IMR-90 (cell line): ENCODE results near the gene ACSS2. TPM values are rescaled to one million over a fixed set of nuclear protein-coding genes. Genes with fewer than 3 reads are reported as not detected.

Source experiments
- ATAC-seq: fragments of 200-7000 bp; cut with Tn5 transposase; 2 replicates; pipeline ENCODE4 v1.9.1; 2020; ENCODE audit warnings: low read depth, mild to moderate bottlenecking, moderate library complexity
- BruUV-seq: library from RNA; stranded (reverse); fragments of 400-500 nt; replicated peaks from 2 replicates; lab custom pipeline; 2021; lab: Mats Ljungman, UMichigan
- CTCF ChIA-PET: fragments of 300-600 bp; formaldehyde crosslinking; extraction: SDS; loops from one replicate; lab custom pipeline; 2021; ENCODE audit warnings: antibody characterized with exemption; lab: Yijun Ruan, JAX
- POLR2A ChIA-PET: fragments of 300-600 bp; sonication (Branson Sonifier 250); formaldehyde crosslinking; loops from one replicate; lab custom pipeline; 2022; ENCODE audit warnings: antibody characterized with exemption; ENCODE audit not compliant: unreplicated experiment; lab: Charles Lee
- DNase-seq: peaks from one replicate; pipeline ENCODE4 v3.0.0; 2013
- H2AFZ ChIP-seq: replicated peaks from 2 replicates; pipeline ENCODE3; 2013; ENCODE audit warnings: low read length, mild to moderate bottlenecking; ENCODE audit not compliant: poor library complexity
- H2AK5ac ChIP-seq: 2 replicates; pipeline ENCODE4 v1.6.1; 2013; ENCODE audit warnings: low read depth, low read length, inconsistent platforms
- H2AK9ac ChIP-seq: replicated peaks from 2 replicates; pipeline ENCODE3; 2013; ENCODE audit warnings: mild to moderate bottlenecking, low read depth, low read length, moderate library complexity; ENCODE audit not compliant: poor library complexity
- H2BK120ac ChIP-seq: 2 replicates; pipeline ENCODE4 v1.6.1; 2013; ENCODE audit warnings: low read depth, low read length, inconsistent platforms
- H2BK15ac ChIP-seq: 3 replicates; pipeline ENCODE4 v1.6.1; 2013; ENCODE audit warnings: low read depth, low read length, inconsistent platforms
- H2BK20ac ChIP-seq: 2 replicates; pipeline ENCODE4 v1.6.1; 2013; ENCODE audit warnings: low read depth, mild to moderate bottlenecking, inconsistent platforms, low read length, moderate library complexity
- H2BK5ac ChIP-seq: 2 replicates; pipeline ENCODE4 v1.6.1; 2013; ENCODE audit warnings: mild to moderate bottlenecking, low read depth, low read length, inconsistent platforms; ENCODE audit not compliant: poor library complexity, severe bottlenecking
- H3K14ac ChIP-seq: replicated peaks from 2 replicates; pipeline ENCODE4 v1.6.1; 2013; ENCODE audit warnings: low read depth, low read length, inconsistent platforms
- H3K18ac ChIP-seq: 2 replicates; pipeline ENCODE4 v1.6.1; 2013; ENCODE audit warnings: low read depth, low read length, control low read depth
- H3K23ac ChIP-seq: 2 replicates; pipeline ENCODE4 v1.6.1; 2013; ENCODE audit warnings: low read depth, low read length, inconsistent platforms
- H3K27ac ChIP-seq: 2 replicates; pipeline ENCODE4 v1.5.1; 2013; ENCODE audit warnings: mild to moderate bottlenecking, control low read depth, low read length; ENCODE audit not compliant: insufficient read depth
- H3K27me3 ChIP-seq: 2 replicates; pipeline ENCODE4 v1.6.1; 2013; ENCODE audit warnings: low read length; ENCODE audit not compliant: control insufficient read depth, insufficient read depth
- H3K36me3 ChIP-seq: 2 replicates; pipeline ENCODE4 v1.6.1; 2013; ENCODE audit warnings: low read length, mixed read lengths; ENCODE audit not compliant: control insufficient read depth, insufficient read depth
- H3K4ac ChIP-seq: 2 replicates; pipeline ENCODE4 v1.6.1; 2013; ENCODE audit warnings: low read depth, low read length, inconsistent platforms
- H3K4me1 ChIP-seq: 2 replicates; pipeline ENCODE4 v1.6.1; 2013; ENCODE audit warnings: low read length, mixed read lengths; ENCODE audit not compliant: control insufficient read depth, insufficient read depth
- H3K4me2 ChIP-seq: 2 replicates; pipeline ENCODE4 v1.6.1; 2013; ENCODE audit warnings: low read depth, mild to moderate bottlenecking, control low read depth, low read length, moderate library complexity
- H3K4me3 ChIP-seq: 2 replicates; pipeline ENCODE4 v1.5.1; 2013; ENCODE audit warnings: low read depth, mild to moderate bottlenecking, control low read depth, low read length, moderate library complexity; ENCODE audit not compliant: insufficient read depth
- H3K56ac ChIP-seq: 2 replicates; pipeline ENCODE4 v1.6.1; 2013; ENCODE audit warnings: low read length, inconsistent platforms; ENCODE audit not compliant: insufficient read depth; ENCODE audit errors: extremely low read depth
- H3K79me1 ChIP-seq, 2 experiments: 2 replicates each; pipeline ENCODE4 v1.6.1; 2013; ENCODE audit warnings: low read length in 2 of 2, inconsistent platforms in 1 of 2, low read depth in 1 of 2
- H3K9ac ChIP-seq: 2 replicates; pipeline ENCODE4 v1.6.1; 2013; ENCODE audit warnings: low read depth, low read length, control low read depth
- H3K9me1 ChIP-seq: 2 replicates; pipeline ENCODE4 v1.6.1; 2013; ENCODE audit warnings: low read length, inconsistent platforms; ENCODE audit not compliant: insufficient read depth
- H3K9me3 ChIP-seq: 2 replicates; pipeline ENCODE4 v1.6.1; 2013; ENCODE audit warnings: low read length; ENCODE audit not compliant: control insufficient read depth, insufficient read depth
- H4K20me1 ChIP-seq: 2 replicates; pipeline ENCODE4 v1.6.1; 2013; ENCODE audit warnings: low read length, inconsistent platforms; ENCODE audit not compliant: insufficient read depth
- H4K5ac ChIP-seq: 2 replicates; pipeline ENCODE4 v1.6.1; 2013; ENCODE audit warnings: mild to moderate bottlenecking, low read depth, low read length, control low read depth
- H4K8ac ChIP-seq, 2 experiments: 2 replicates each; pipeline ENCODE4 v1.6.1; 2013; ENCODE audit warnings: low read depth in 2 of 2, low read length in 2 of 2, control low read depth in 1 of 2, inconsistent platforms in 1 of 2
- H4K91ac ChIP-seq: 2 replicates; pipeline ENCODE4 v1.6.1; 2013; ENCODE audit warnings: low read depth, low read length, inconsistent platforms; ENCODE audit not compliant: insufficient read depth
- CTCF ChIP-seq: conservative IDR thresholded peaks from 2 replicates; pipeline ENCODE4 v1.5.1; 2012; ENCODE audit warnings: mild to moderate bottlenecking, low read depth, low read length, improper control_type of control experiment
- MAFK ChIP-seq: IDR thresholded peaks from 2 replicates; pipeline ENCODE4 v1.6.1; 2012; ENCODE audit warnings: low read depth, low read length, improper control_type of control experiment
- RCOR1 ChIP-seq: IDR thresholded peaks from 2 replicates; pipeline ENCODE4 v1.6.1; 2012; ENCODE audit warnings: mild to moderate bottlenecking, low read length, improper control_type of control experiment; ENCODE audit not compliant: insufficient replicate concordance
- WGBS, 2 experiments: methylation state at CpG; one replicate each; pipeline versions ENCODE4 v1.1.5 to v1.1.7; 2013; ENCODE audit warnings: missing lambda C conversion rate in 2 of 2; ENCODE audit not compliant: insufficient read length in 1 of 2; ENCODE audit errors: extremely low coverage in 2 of 2; 5-methylcytosine and 5-hydroxymethylcytosine counted together
- dilution Hi-C: fragments of 300-500 bp; cut with HindIII; formaldehyde crosslinking; loops from one replicate; pipeline ENCODE4 v1.14.3; 2018; ENCODE audit warnings: low sequenced_read_pairs; ENCODE audit not compliant: unreplicated experiment
- in situ Hi-C: fragments of 300-500 bp; cut with MboI; formaldehyde crosslinking; loops from 3 replicates; pipeline ENCODE4 v1.14.3; 2019; ENCODE audit warnings: low sequenced_read_pairs, inconsistent platforms, mixed read lengths
- intact Hi-C: fragments of 100-400 bp; cut with micrococcal nuclease; formaldehyde crosslinking; loops from 2 replicates; pipeline ENCODE4 v1.10.0; 2022
- polyA plus RNA-seq, 3 experiments: library from polyadenylated mRNA; depleted of rRNA; stranded (reverse); fragments of >200 nt; gene quantifications; 2 replicates each; pipeline ENCODE4 v1.2.3, GENCODE V29; 2012; ENCODE audit warnings: low replicate concordance in 1 of 3
- total RNA-seq: library from RNA; depleted of rRNA; stranded (reverse); fragments of >200 nt; gene quantifications from 2 replicates; pipeline ENCODE4 v1.2.3, GENCODE V29; 2012

ACSS2 gene
- total and polyA plus RNA-seq, 2 of the 4 experiments (the other 2 are of a cell fraction) = 26.9 to 46.4 TPM

- in situ Hi-C loops (no loop called here), dilution Hi-C loops (no loop called here), intact Hi-C loops (no loop called here)
- Histone ChIP-seq H2BK120ac (no peak overlapping the region), H3K14ac (no peak overlapping the region), H3K79me1 (peaks cover 4 to 13% of the 10 kb centered on the region in 2 experiments; a peak in 2 of 4 replicates), H4K91ac (no peak overlapping the region), H4K8ac (no peak overlapping the region), H3K4me3 (no peak overlapping the region), H2BK20ac (no peak overlapping the region), H2BK15ac (no peak overlapping the region), H3K4me1 (no peaks in the 10 kb centered on the region), H3K4me2 (no peak overlapping the region), H3K4ac (no peak overlapping the region), H3K9ac (no peak overlapping the region), H3K23ac (no peak overlapping the region), H4K20me1 (no peaks in the 10 kb centered on the region), H3K27ac (no peak overlapping the region), H3K18ac (no peak overlapping the region), H2BK5ac (no peak overlapping the region), H3K27me3 (no peaks in the 10 kb centered on the region), H4K5ac (no peak overlapping the region), H2AK9ac (no peak overlapping the region), H3K36me3 (peaks cover 27% of the 10 kb centered on the region), H3K9me3 (no peaks in the 10 kb centered on the region), H3K9me1 (peaks cover 16% of the 10 kb centered on the region; the same call in 1 of the 2 replicates), H2AK5ac (no peak overlapping the region), H2AFZ (no peak overlapping the region), H3K56ac (no peak overlapping the region)
- POLR2A ChIA-PET = no interaction called here
- TF ChIP-seq RCOR1 (no peak), MAFK (no peak), CTCF (no peak)
- WGBS, 2 experiments = no CpG with 5 or more reads among the region's 2 CpGs
- no TSS peak for BruUV-seq
- CTCF ChIA-PET = no interaction called here
- no peak for DNase-seq
- ATAC-seq = no peak
Measured at GRCh38 chr20:34916774-34917354, 40.5 kb downstream of the ACSS2 start.
